Measurements from ENCODE around the gene PRAC1.
A peak's percentile ranks its signal among the peaks of the same experiment; 100 is the strongest.

The PRAC1 gene

GRCh38 chr17:48746916-48747444 is 24.7 kb upstream of the PRAC1 start:
- DNase-seq, result no peak

- DNase-seq, result no peak
Observed at GRCh38 chr17:48745381-48746275, 23.3 kb upstream of the PRAC1 start.

GRCh38 chr17:48740537-48740936 is 18.2 kb upstream of the PRAC1 start:
- DNase-seq, result no peak

- peak; percentile 59 for DNase-seq
Observed at GRCh38 chr17:48738803-48739526, 16.6 kb upstream of the PRAC1 start.

GRCh38 chr17:48738424-48738802 is 16.1 kb upstream of the PRAC1 start:
- DNase-seq, result no peak

- no peak for DNase-seq
Observed at GRCh38 chr17:48737330-48738043, 15.2 kb upstream of the PRAC1 start.

GRCh38 chr17:48735062-48735351 is 12.7 kb upstream of the PRAC1 start:
- DNase-seq, result no peak

- no peak for DNase-seq
Observed at GRCh38 chr17:48734333-48735061, 12.2 kb upstream of the PRAC1 start.

- no peak for DNase-seq
Observed at GRCh38 chr17:48733632-48734328, 11.5 kb upstream of the PRAC1 start.

GRCh38 chr17:48732688-48733629 is 10.6 kb upstream of the PRAC1 start:
- no peak for DNase-seq

- no peak for DNase-seq
Observed at GRCh38 chr17:48731355-48731754, 9.0 kb upstream of the PRAC1 start.

GRCh38 chr17:48730240-48730550 is 7.9 kb upstream of the PRAC1 start:
- DNase-seq, result no peak

GRCh38 chr17:48729335-48730239 is 7.3 kb upstream of the PRAC1 start:
- DNase-seq, result no peak

- no peak for DNase-seq
Observed at GRCh38 chr17:48728232-48729231, 6.2 kb upstream of the PRAC1 start, which contains the start of gene HOXB13. Gene HOXB13 (minus strand): TSS chr17:48728750. CDS start chr17:48728593, 157 bp downstream.

- no peak for DNase-seq
Observed at GRCh38 chr17:48727415-48728175, 5.3 kb upstream of the PRAC1 start.

GRCh38 chr17:48726916-48727286 is 4.6 kb upstream of the PRAC1 start:
- DNase-seq, result no peak

- no peak for DNase-seq
Observed at GRCh38 chr17:48726114-48726915, 4.0 kb upstream of the PRAC1 start.

Data from activated CD8-positive, alpha-beta memory T cell treated with anti-CD3 and anti-CD28 coated beads for 24 hours (primary cell).